ENCODE results near the gene ASCL5. TPM values are rescaled to one million over a fixed set of nuclear protein-coding genes. Genes with fewer than 3 reads are reported as not detected.

ASCL5 gene
- total RNA-seq, 1 experiment from 2014 or later: not detected

DNA sequence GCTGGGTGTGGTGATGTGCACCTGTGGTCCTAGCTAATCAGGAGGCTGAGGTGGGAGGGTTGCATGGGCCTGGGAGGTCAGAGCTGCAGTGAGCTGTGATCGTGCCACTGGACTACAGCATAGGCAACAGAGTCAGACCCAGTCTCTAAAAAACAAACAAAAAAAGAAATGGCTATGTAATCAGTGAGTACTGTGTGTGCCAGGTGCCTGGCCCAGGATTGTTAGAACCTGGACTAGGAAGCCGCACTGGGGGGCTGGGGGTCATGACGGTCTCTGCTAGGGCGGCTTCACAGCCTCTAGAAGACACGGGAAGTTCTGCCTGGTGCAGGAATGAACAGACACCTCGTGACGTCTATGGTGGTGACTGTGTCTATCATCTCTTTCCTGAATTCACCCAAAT is 18.8 kb upstream of the ASCL5 start:
- H3K36me3 ChIP-seq (ENCODE audit: insufficient read depth, low read length, poor library complexity, severe bottlenecking): peaks cover 73% of the 10 kb centered on the region

GRCh38 chr1:201145132-201145531 is 18.1 kb upstream of the ASCL5 start:
- no peak overlapping the region for H3K4me3 ChIP-seq (ENCODE audit: low read depth, low read length, poor library complexity, severe bottlenecking)
- ChIA-PET CTCF (no interaction called here), POLR2A (ENCODE audit: low non-redundant PET) (no interaction called here)
- TF ChIP-seq, protein P1, sequence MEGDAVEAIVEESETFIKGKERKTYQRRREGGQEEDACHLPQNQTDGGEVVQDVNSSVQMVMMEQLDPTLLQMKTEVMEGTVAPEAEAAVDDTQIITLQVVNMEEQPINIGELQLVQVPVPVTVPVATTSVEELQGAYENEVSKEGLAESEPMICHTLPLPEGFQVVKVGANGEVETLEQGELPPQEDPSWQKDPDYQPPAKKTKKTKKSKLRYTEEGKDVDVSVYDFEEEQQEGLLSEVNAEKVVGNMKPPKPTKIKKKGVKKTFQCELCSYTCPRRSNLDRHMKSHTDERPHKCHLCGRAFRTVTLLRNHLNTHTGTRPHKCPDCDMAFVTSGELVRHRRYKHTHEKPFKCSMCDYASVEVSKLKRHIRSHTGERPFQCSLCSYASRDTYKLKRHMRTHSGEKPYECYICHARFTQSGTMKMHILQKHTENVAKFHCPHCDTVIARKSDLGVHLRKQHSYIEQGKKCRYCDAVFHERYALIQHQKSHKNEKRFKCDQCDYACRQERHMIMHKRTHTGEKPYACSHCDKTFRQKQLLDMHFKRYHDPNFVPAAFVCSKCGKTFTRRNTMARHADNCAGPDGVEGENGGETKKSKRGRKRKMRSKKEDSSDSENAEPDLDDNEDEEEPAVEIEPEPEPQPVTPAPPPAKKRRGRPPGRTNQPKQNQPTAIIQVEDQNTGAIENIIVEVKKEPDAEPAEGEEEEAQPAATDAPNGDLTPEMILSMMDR (conservative IDR thresholded peaks at IDR 0.05; ENCODE audit: low read depth, low read length): no peak
- TF ChIP-seq EZH2 (IDR thresholded peaks at IDR 0.05; ENCODE audit: borderline replicate concordance, low read depth, low read length, poor library complexity, severe bottlenecking): no peak
- H3K36me3 ChIP-seq (ENCODE audit: insufficient read depth, low read length, poor library complexity, severe bottlenecking): peaks cover 72% of the 10 kb centered on the region
- intact Hi-C loops (cut with micrococcal nuclease; ENCODE audit: unreplicated experiment): no loop called here
- BruUV-seq (replicated peaks): no TSS peak
- DNase-seq (ENCODE audit: low spot score): no peak
- H3K4me1 ChIP-seq (ENCODE audit: insufficient read depth, low read length, poor library complexity, severe bottlenecking): peaks cover 5% of the 10 kb centered on the region
- H3K27ac ChIP-seq (ENCODE audit: low read depth, low read length, poor library complexity, severe bottlenecking): no peak overlapping the region
- no peaks in the 10 kb centered on the region for H3K27me3 ChIP-seq (replicated peaks; ENCODE audit: insufficient read depth, low read depth, low read length, poor library complexity)
- no peaks in the 10 kb centered on the region for H3K9me3 ChIP-seq (ENCODE audit: low read depth, low read length, poor library complexity, severe bottlenecking)

More for the DNA sequence above, 18.8 kb upstream of the ASCL5 start:
- Histone ChIP-seq H3K4me3 (ENCODE audit: low read depth, low read length, poor library complexity, severe bottlenecking) (no peak overlapping the region), H3K9me3 (ENCODE audit: low read depth, low read length, poor library complexity, severe bottlenecking) (no peaks in the 10 kb centered on the region), H3K27ac (ENCODE audit: low read depth, low read length, poor library complexity, severe bottlenecking) (no peak overlapping the region), H3K27me3 (replicated peaks; ENCODE audit: insufficient read depth, low read depth, low read length, poor library complexity) (no peaks in the 10 kb centered on the region), H3K4me1 (ENCODE audit: insufficient read depth, low read length, poor library complexity, severe bottlenecking) (no peaks in the 10 kb centered on the region)
- BruUV-seq (replicated peaks): no TSS peak
- no peak for DNase-seq (ENCODE audit: low spot score)
- ChIA-PET POLR2A (ENCODE audit: low non-redundant PET) (no interaction called here), CTCF (no interaction called here)
- intact Hi-C loops (cut with micrococcal nuclease; ENCODE audit: unreplicated experiment): no loop called here
- TF ChIP-seq EZH2 (IDR thresholded peaks at IDR 0.05; ENCODE audit: borderline replicate concordance, low read depth, low read length, poor library complexity, severe bottlenecking): no peak
- TF ChIP-seq, protein P1 (conservative IDR thresholded peaks at IDR 0.05; ENCODE audit: low read depth, low read length): no peak

GRCh38 chr1:201144701-201145100 is 17.7 kb upstream of the ASCL5 start:
- intact Hi-C loops (cut with micrococcal nuclease; ENCODE audit: unreplicated experiment): no loop called here
- peaks cover 5% of the 10 kb centered on the region for H3K4me1 ChIP-seq (ENCODE audit: insufficient read depth, low read length, poor library complexity, severe bottlenecking)
- H3K9me3 ChIP-seq (ENCODE audit: low read depth, low read length, poor library complexity, severe bottlenecking): no peaks in the 10 kb centered on the region
- ChIA-PET CTCF (no interaction called here), POLR2A (ENCODE audit: low non-redundant PET) (no interaction called here)
- H3K4me3 ChIP-seq (ENCODE audit: low read depth, low read length, poor library complexity, severe bottlenecking): no peak overlapping the region
- BruUV-seq (replicated peaks): no TSS peak
- peaks cover 69% of the 10 kb centered on the region for H3K36me3 ChIP-seq (ENCODE audit: insufficient read depth, low read length, poor library complexity, severe bottlenecking)
- H3K27ac ChIP-seq (ENCODE audit: low read depth, low read length, poor library complexity, severe bottlenecking): no peak overlapping the region
- DNase-seq (ENCODE audit: low spot score): no peak
- no peaks in the 10 kb centered on the region for H3K27me3 ChIP-seq (replicated peaks; ENCODE audit: insufficient read depth, low read depth, low read length, poor library complexity)
- TF ChIP-seq, protein P1 (conservative IDR thresholded peaks at IDR 0.05; ENCODE audit: low read depth, low read length): no peak
- no peak for TF ChIP-seq EZH2 (IDR thresholded peaks at IDR 0.05; ENCODE audit: borderline replicate concordance, low read depth, low read length, poor library complexity, severe bottlenecking)
